Lung (tissue), 12 donors: ENCODE data around the gene TGFB2. TPM values are rescaled to one million over a fixed set of nuclear protein-coding genes. Genes with fewer than 3 reads are reported as not detected.

Source experiments
- ATAC-seq: fragments of 200-7000 bp; cut with Tn5 transposase; one replicate; pipeline ENCODE4 v1.9.1; 2020; ENCODE audit warnings: moderate number of reproducible peaks; ENCODE audit not compliant: insufficient read depth, low FRiP score
- DNase-seq, 3 donors: peaks; one replicate each; pipeline ENCODE4 v3.0.0-alpha.2; 2013 to 2017
- H3K27ac ChIP-seq, 2 donors: one replicate each; pipeline ENCODE4 v1.5.1; 2013; ENCODE audit warnings: mild to moderate bottlenecking in 2 of 2, moderate library complexity in 2 of 2, control low read depth in 1 of 2, inconsistent platforms in 1 of 2, low read depth in 1 of 2, low read length in 1 of 2
- H3K27me3 ChIP-seq, 3 donors: one replicate each; pipeline ENCODE4 v1.5.1; 2013; ENCODE audit warnings: low read length in 2 of 3; ENCODE audit not compliant: control insufficient read depth in 3 of 3, insufficient read depth in 3 of 3
- H3K36me3 ChIP-seq, 4 donors: one replicate each; pipeline ENCODE4 v1.5.1; 2013; ENCODE audit warnings: low read length in 4 of 4, mild to moderate bottlenecking in 1 of 4, moderate library complexity in 1 of 4; ENCODE audit not compliant: control insufficient read depth in 4 of 4, insufficient read depth in 4 of 4
- H3K4me1 ChIP-seq, 5 donors: one replicate each; pipeline ENCODE4 v1.5.1; 2013; ENCODE audit warnings: low read length in 5 of 5, mild to moderate bottlenecking in 2 of 5, moderate library complexity in 1 of 5; ENCODE audit not compliant: control insufficient read depth in 5 of 5, insufficient read depth in 5 of 5
- H3K4me3 ChIP-seq: one replicate; pipeline ENCODE4 v1.5.1; 2013; ENCODE audit warnings: mild to moderate bottlenecking, control low read depth, moderate library complexity
- H3K9ac ChIP-seq, 2 donors: one replicate each; pipeline ENCODE4 v1.5.1; 2013; ENCODE audit warnings: low read length in 2 of 2, control low read depth in 1 of 2; ENCODE audit not compliant: insufficient read depth in 1 of 2
- H3K9me3 ChIP-seq, 4 donors: one replicate each; pipeline ENCODE4 v1.5.1; 2013; ENCODE audit warnings: low read length in 3 of 4, mild to moderate bottlenecking in 1 of 4, moderate library complexity in 1 of 4; ENCODE audit not compliant: control insufficient read depth in 4 of 4, insufficient read depth in 3 of 4
- CTCF ChIP-seq: IDR thresholded peaks from 2 replicates; pipeline ENCODE4 v1.5.1; 2012; ENCODE audit warnings: mild to moderate bottlenecking; ENCODE audit errors: control extremely low read depth, extremely low read depth
- WGBS, 2 donors: extraction: QIAGEN DNeasy Blood & Tissue Kit; methylation state at CpG; one replicate each; pipeline ENCODE4 v1.1.7; 2013; 5-methylcytosine and 5-hydroxymethylcytosine counted together
- polyA plus RNA-seq, 2 donors: library from polyadenylated mRNA; stranded (reverse); fragments of 200-250 nt; gene quantifications; one replicate each; pipeline ENCODE4 v1.2.1, GENCODE V29; 2013
- total RNA-seq, 2 donors: library from RNA; depleted of rRNA in 1 of 2; stranded (reverse); fragments of >200 nt in 1 of 2; gene quantifications; one replicate each; pipeline ENCODE4 v1.2.1, GENCODE V29; 2014 to 2021
- donor health status: control.
- donor health status: control.
- donor health status: Bipolar disorder and iron deficiency.
- donor health status: healthy.
- donor health status: DM: yes; HTN: yes; CAD: no.

The TGFB2 gene
- total and polyA plus RNA-seq, 4 donors = 1.9 to 53.7 (median 3.8) TPM

GRCh38 chr1:218324226-218324580 lies 20.9 kb upstream of the TGFB2 start:
- TF ChIP-seq CTCF = no peak
- no peaks in the 10 kb centered on the region for H3K9me3 ChIP-seq
- H3K27ac ChIP-seq = no peak overlapping the region
- H3K36me3 ChIP-seq = peaks cover 0 to 19% (median 2%) of the 10 kb centered on the region in 4 donors
- ATAC-seq (no peak), DNase-seq (no peak)
- no peaks in the 10 kb centered on the region for H3K4me1 ChIP-seq
- H3K9ac ChIP-seq = no peak overlapping the region
- no peaks in the 10 kb centered on the region for H3K27me3 ChIP-seq
- 94 to 98% methylated on average over 20 of the region's 20 CpGs for WGBS, 2 donors
- no peak overlapping the region for H3K4me3 ChIP-seq

- Histone ChIP-seq H3K36me3 (peaks cover 0 to 8% (median 0%) of the 10 kb centered on the region in 4 donors), H3K4me1 (peaks cover 0 to 8% (median 0%) of the 10 kb centered on the region in 5 donors), H3K27me3 (no peaks in the 10 kb centered on the region), H3K27ac (no peak overlapping the region), H3K4me3 (no peak overlapping the region), H3K9ac (no peak overlapping the region), H3K9me3 (no peaks in the 10 kb centered on the region)
- ATAC-seq (no peak), DNase-seq (no peak)
- 86 to 92% methylated on average over 3 of the region's 3 CpGs for WGBS, 2 donors
- TF ChIP-seq CTCF = no peak
Observed at GRCh38 chr1:218328769-218329168, 16.4 kb upstream of the TGFB2 start.

GRCh38 chr1:218330043-218330623 lies 15.0 kb upstream of the TGFB2 start:
- peak in 2 of 3 donors; percentile 76 to 78 for DNase-seq
- peak; percentile 69 for ATAC-seq

More at GRCh38 chr1:218330043-218330623, 15.0 kb upstream of the TGFB2 start:
- TF ChIP-seq CTCF = peak; percentile 57
- H3K9ac ChIP-seq = peak overlapping the region in 1 of 2 donors; percentile 23
- 28 to 36% methylated on average over 4 of the region's 4 CpGs for WGBS, 2 donors
- peaks cover 0 to 1% (median 0%) of the 10 kb centered on the region in 4 donors for H3K36me3 ChIP-seq
- no peaks in the 10 kb centered on the region for H3K9me3 ChIP-seq
- H3K4me3 ChIP-seq = no peak overlapping the region
- peaks cover 0 to 8% (median 0%) of the 10 kb centered on the region in 5 donors for H3K4me1 ChIP-seq
- H3K27me3 ChIP-seq = no peaks in the 10 kb centered on the region
- no peak overlapping the region for H3K27ac ChIP-seq
